GM21786 (cell line): ENCODE data around the gene KLRC3.
A peak's percentile ranks its signal among the peaks of the same experiment; 100 is the strongest.
"Not testable (repeated sequence)": the region's sequence is repeated elsewhere in the genome, so short reads cannot be mapped to it uniquely, and the experiment has no call there.

ENCODE experiments used
- ATAC-seq: cut with Tn5 transposase; IDR thresholded peaks from one replicate; pipeline ENCODE4 v1.9.1; 2021; ENCODE audit not compliant: unreplicated experiment

KLRC3 gene

DNA sequence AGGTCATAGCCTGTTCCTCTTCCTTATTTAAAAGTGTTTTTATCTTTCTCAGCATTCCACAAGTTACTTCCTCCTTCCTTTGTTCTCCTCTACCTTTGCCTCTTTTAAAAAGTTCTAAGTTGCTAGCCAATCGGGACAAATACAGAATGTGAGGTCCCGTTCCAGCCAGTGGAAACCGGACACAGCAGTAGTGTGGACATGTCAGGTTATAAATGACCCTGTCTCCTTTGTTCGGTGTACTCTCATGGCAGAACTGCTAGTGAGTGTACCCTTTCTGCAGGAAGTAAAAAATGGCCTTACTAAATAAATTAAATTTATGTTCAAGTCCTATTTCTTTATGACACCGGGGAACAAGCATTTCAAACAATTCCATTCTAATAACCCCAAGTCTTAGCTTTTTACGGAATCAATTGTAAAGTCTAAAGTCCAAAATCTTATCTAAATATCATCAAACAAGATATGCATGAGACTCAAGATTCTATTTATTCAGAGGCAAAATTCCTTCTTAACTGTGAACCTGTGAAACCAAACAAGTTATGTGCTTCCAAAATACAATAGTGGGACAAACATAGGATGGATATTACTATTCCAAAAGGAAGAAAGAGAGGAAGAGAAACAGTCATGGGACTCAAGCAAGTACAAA is 48.4 kb downstream of the KLRC3 start:
- not testable (repeated sequence) for ATAC-seq

DNA sequence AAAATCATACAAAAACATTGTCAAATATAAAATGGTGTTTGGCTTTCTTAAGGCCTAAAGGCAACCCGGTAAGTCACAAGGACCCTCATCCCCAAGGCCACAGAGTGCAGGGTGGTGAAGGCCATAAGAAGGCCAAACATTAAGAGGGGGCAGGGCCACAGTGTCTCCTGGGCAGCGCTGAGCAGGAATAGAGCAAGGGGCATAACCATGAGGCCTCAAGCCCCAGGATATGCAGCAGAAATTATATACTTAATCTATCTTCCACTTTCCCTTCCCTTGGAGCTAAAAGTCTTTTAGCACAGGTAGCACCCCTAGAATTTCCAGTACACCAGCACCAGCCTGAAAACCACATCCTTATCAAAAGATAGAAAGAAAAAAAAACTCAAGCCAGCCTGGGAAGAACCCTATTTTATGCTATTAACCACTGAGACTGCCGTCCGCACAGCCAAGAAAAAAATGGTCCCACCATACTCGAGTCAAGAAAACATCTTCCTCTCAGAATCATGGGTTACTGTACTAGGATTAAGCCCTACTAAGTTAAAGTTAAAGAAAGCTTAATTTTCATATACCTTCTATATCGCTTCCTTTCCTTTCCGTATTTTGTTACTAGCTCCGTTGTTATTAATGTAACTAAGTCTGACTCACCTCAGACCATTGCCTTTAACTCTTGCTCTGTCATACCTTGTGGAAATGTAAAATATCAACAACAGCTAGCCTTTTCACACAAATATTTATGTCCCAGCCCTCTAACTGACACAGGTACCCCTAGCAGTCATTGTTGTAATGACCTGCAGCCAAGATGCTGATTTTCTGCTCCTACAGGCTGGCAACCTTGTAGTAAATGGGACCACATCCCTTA is 50.6 kb downstream of the KLRC3 start:
- no peak for ATAC-seq

GRCh38 chr12:10368206-10369171 is 51.9 kb downstream of the KLRC3 start:
- no peak for ATAC-seq

- ATAC-seq = not testable (repeated sequence)
Observed at GRCh38 chr12:10367714-10368113, 52.7 kb downstream of the KLRC3 start.

DNA sequence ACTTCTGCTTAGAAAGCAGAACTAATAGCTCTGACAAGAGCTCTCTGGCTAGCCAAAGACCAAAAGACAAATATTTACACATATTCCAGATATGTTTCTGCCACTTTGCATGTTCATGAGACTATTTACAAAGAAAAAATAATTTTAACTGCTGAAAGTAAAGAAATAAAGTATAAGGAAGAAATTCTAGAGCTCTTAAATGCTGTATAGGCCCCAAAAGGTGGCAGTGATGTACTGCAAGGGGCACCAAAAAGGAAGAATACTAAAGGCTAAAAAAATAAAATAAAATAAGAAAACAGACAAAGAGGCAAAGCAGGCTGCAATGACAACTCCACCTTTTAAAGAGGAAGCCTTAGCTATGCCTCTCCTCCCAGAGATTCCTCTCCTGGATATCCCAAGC is 53.5 kb downstream of the KLRC3 start:
- ATAC-seq = no peak

DNA sequence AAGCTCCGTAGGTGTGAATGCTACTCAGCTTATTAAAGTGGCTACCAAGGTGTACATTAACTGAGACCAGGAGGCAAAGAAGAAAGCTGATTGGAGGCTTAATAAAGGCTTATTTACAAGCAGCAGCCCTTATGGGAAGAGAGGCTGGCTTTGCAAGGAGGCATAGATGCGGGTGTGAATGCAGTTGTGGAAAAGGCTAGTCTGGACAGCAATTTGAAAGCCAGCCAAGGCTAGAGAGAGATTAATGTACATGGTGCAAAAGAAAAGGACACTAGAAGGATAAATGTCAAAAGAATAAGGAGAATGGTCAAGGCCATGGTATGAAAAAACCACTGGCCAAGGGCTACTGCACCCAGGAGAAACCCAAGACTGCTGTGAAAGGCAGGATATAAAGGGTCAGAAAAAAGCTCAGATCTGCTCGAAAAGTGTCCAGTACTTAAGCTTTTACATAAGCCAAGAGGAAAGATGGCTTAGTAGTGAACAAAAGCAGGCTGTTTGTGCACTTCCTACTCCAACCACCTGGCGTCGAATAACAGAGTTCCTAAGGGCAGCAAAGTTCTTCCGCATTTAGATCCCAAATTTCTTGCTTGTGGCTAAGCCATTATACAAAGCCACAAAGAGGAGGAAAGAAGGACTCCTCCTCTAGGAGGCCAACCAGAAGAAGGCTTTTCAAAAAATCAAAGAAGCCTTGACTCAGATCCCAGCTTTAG is 54.5 kb downstream of the KLRC3 start:
- ATAC-seq = no peak

DNA sequence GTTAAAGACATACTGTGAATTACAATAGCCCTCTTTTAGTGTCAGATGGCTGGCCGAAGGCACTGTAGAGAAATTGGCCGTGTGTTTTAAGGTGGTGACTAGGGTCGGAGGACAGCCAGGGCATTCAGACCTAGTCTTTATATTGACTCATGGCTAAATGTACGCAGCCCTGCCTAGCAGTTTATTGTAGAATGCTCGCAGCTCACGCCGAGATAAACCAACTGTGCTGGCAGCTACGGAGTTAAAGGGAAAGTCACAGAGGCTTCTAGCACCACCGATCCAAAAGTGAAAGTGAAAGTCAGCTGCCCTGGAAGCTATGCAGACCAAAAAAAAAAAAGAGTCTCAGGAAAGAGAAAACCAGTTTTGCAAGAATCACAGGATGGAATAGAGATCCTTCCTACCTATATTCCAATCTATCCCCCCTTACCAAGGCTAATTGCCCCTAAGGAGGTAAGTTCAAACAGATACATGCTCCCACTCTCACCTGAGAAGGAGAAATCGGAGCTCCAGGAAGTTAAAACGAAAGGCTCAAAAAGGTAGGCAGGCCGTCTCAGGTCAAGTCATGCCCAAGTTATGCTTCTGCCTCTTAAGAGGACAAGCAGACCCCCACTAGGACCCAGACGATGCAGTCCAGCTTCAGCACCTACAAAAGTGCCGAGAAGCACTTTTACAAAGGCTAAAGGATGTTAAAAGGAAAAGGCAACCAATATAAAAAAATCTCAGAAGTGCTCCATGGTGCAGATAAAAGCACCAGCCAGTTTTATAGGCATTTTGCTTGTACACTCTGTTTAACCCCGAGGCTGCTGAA is 55.4 kb downstream of the KLRC3 start:
- ATAC-seq = peak; percentile 55

- ATAC-seq = peak; percentile 92
Observed at GRCh38 chr12:10363914-10364814, 56.2 kb downstream of the KLRC3 start.

DNA sequence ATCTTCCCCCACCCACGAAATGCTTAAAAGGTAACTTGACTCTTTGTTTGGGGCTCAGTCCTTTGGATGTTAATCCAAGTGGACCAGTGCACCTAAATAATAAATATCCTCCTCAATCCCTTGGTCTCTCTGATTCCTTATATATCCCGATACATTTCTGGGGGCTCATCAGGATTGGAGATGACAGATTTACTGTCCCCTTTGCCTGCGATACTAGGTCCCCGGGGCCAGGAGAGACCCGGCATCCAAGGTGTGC is 56.8 kb downstream of the KLRC3 start:
- no peak for ATAC-seq

GRCh38 chr12:10362828-10363657 is 57.4 kb downstream of the KLRC3 start:
- no peak for ATAC-seq

DNA sequence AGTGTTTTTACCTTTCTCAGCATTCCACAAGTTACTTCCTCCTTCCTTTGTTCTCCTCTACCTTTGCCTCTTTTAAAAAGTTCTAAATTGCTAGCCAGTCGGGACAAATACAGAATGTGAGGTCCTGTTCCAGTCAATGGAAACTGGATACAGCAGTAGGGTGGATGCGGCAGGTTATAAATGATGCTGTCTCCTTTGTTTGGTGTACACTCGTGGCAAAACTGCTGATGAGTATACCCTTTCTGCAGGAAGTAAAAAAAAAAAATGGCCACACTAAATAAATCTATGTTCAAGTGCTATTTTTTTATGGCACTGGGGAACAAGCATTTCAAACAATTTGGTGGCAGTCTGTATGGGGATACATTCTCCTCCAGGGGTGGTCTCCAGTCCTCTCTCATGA is 58.1 kb downstream of the KLRC3 start:
- no peak for ATAC-seq
